A549 (cell line): ENCODE data around the gene SPOCK2. TPM values are rescaled to one million over a fixed set of nuclear protein-coding genes. Genes with fewer than 3 reads are reported as not detected.

ENCODE experiments used
- ATAC-seq, 2 experiments: fragments of 200-7000 bp in 1 of 2; fragments of >200 bp in 1 of 2; cut with Nextera tagmentation in 1 of 2; cut with Tn5 transposase in 1 of 2; 3 replicates each; pipeline versions ENCODE4 v1.8.0 to v1.9.1; 2018 to 2020; ENCODE audit warnings: mild to moderate bottlenecking in 1 of 2, moderate library complexity in 1 of 2
- CTCF ChIA-PET: fragments of 300-600 bp; sonication (Branson Sonifier 250); formaldehyde crosslinking; extraction: SDS; loops from one replicate; lab custom pipeline; 2021; ENCODE audit warnings: antibody characterized with exemption, inconsistent platforms; lab: Yijun Ruan, JAX
- POLR2A ChIA-PET: fragments of 350-600 bp; formaldehyde crosslinking; extraction: SDS; loops from one replicate; lab custom pipeline; 2021; ENCODE audit warnings: antibody characterized with exemption, inconsistent platforms; lab: Yijun Ruan, JAX
- DNase-seq, 2 experiments: peaks; one replicate each; pipeline versions ENCODE4 v3.0.0 to v3.0.0-alpha.2; 2011 to 2016; ENCODE audit warnings: low read depth in 1 of 2, low spot score in 1 of 2
- FAIRE-seq: peaks from 2 replicates; lab custom pipeline; 2011; peaks lifted over from hg19 to GRCh38; lab: Jason Lieb, UNC
- H3K27ac ChIP-seq, 2 experiments: fragments of >200 bp; sonication (Bioruptor Twin); formaldehyde crosslinking; 3 replicates each; pipeline ENCODE4 v1.5.1; 2016 to 2017
- H3K4me1 ChIP-seq: fragments of >200 bp; sonication (Bioruptor Twin); formaldehyde crosslinking; 3 replicates; pipeline ENCODE4 v1.6.1; 2016
- H3K4me2 ChIP-seq: fragments of >200 bp; sonication (Bioruptor Twin); formaldehyde crosslinking; 3 replicates; pipeline ENCODE4 v1.6.1; 2016
- H3K4me3 ChIP-seq: fragments of >200 bp; sonication (Bioruptor Twin); formaldehyde crosslinking; 3 replicates; pipeline ENCODE4 v1.5.1; 2016
- H3K9me3 ChIP-seq: fragments of >200 bp; sonication (Bioruptor Twin); formaldehyde crosslinking; 3 replicates; pipeline ENCODE4 v1.6.1; 2016
- ATOH8 ChIP-seq: fragments of 250-450 bp; sonication (Bioruptor Pico); IDR thresholded peaks from 2 replicates; pipeline ENCODE4 v1.5.0; 2020; ENCODE audit warnings: low read depth, mild to moderate bottlenecking, moderate library complexity
- CBX8 ChIP-seq: fragments of 200-600 bp; sonication (generic); IDR thresholded peaks from 2 replicates; pipeline ENCODE4 v1.6.1; 2016
- CEBPB ChIP-seq, 2 experiments: fragments of >200 bp in 1 of 2; sonication (Bioruptor Twin) in 1 of 2; formaldehyde crosslinking in 1 of 2; IDR thresholded peaks; 2 replicates each; pipeline ENCODE4 v1.6.1; 2012 to 2016
- CHD2 ChIP-seq: fragments of 150-350 bp; IDR thresholded peaks from 2 replicates; pipeline ENCODE4 v1.6.1; 2014; ENCODE audit warnings: low read length; ENCODE audit not compliant: partially characterized antibody
- CHD4 ChIP-seq: fragments of 200-600 bp; sonication (generic); IDR thresholded peaks from 2 replicates; pipeline ENCODE4 v1.6.1; 2016; ENCODE audit warnings: antibody characterized with exemption, mild to moderate bottlenecking, borderline replicate concordance
- CTCF ChIP-seq: fragments of >200 bp; sonication (Bioruptor Twin); formaldehyde crosslinking; IDR thresholded peaks from 3 replicates; pipeline ENCODE4 v1.5.1; 2016
- E2F6 ChIP-seq: IDR thresholded peaks from 2 replicates; pipeline ENCODE4 v1.6.1; 2012; ENCODE audit warnings: low read depth, borderline replicate concordance
- EP300 ChIP-seq, 2 experiments: fragments of >200 bp; sonication (Bioruptor Twin); formaldehyde crosslinking; IDR thresholded peaks; 2 replicates in 1 of 2; 3 replicates in 1 of 2; pipeline ENCODE4 v1.6.1; 2016 to 2017
- FOSB ChIP-seq: fragments of 250-450 bp; sonication (Bioruptor Pico); IDR thresholded peaks from 2 replicates; pipeline ENCODE4 v1.5.0; 2020; ENCODE audit warnings: mild to moderate bottlenecking, moderate library complexity
- JUN ChIP-seq, 2 experiments: fragments of >200 bp; sonication (Bioruptor Twin); formaldehyde crosslinking; IDR thresholded peaks; 2 replicates in 1 of 2; 3 replicates in 1 of 2; pipeline ENCODE4 v1.6.1; 2016 to 2017
- JUNB ChIP-seq: fragments of >200 bp; sonication (Bioruptor Twin); formaldehyde crosslinking; IDR thresholded peaks from 2 replicates; pipeline ENCODE4 v1.6.1; 2016
- KDM5A ChIP-seq: fragments of 200-600 bp; sonication (generic); IDR thresholded peaks from 2 replicates; pipeline ENCODE4 v1.6.1; 2016; ENCODE audit warnings: antibody characterized with exemption, mild to moderate bottlenecking
- MAX ChIP-seq: IDR thresholded peaks from 2 replicates; pipeline ENCODE4 v1.6.1; 2012
- MYC ChIP-seq: IDR thresholded peaks from 2 replicates; pipeline ENCODE4 v1.6.1; 2012; ENCODE audit warnings: mild to moderate bottlenecking, inconsistent platforms, low read length, improper control_type of control experiment, borderline replicate concordance
- NR3C1 ChIP-seq: fragments of >200 bp; sonication (Bioruptor Twin); formaldehyde crosslinking; IDR thresholded peaks from 3 replicates; pipeline ENCODE4 v1.6.1; 2017
- POLR2A ChIP-seq: IDR thresholded peaks from 2 replicates; pipeline ENCODE4 v1.6.1; 2012; ENCODE audit warnings: mild to moderate bottlenecking, low read length
- POLR2AphosphoS2 ChIP-seq: conservative IDR thresholded peaks from 2 replicates; pipeline ENCODE4 v1.6.1; 2012; ENCODE audit warnings: low read length, improper control_type of control experiment, inconsistent platforms
- RARB ChIP-seq: fragments of 250-450 bp; sonication (Bioruptor Pico); IDR thresholded peaks from 2 replicates; pipeline ENCODE4 v1.8.0; 2021; ENCODE audit warnings: mild to moderate bottlenecking, moderate library complexity
- TP53 ChIP-seq: fragments of 250-450 bp; sonication (Bioruptor Pico); IDR thresholded peaks from 2 replicates; pipeline ENCODE4 v1.5.0; 2021; ENCODE audit warnings: mild to moderate bottlenecking, moderate library complexity
- ZFP36 ChIP-seq: fragments of 450-650 bp; IDR thresholded peaks from 2 replicates; pipeline ENCODE4 v1.6.1; 2014; ENCODE audit warnings: borderline replicate concordance; ENCODE audit not compliant: partially characterized antibody
- WGBS: methylation state at CpG from one replicate; pipeline ENCODE4 v1.1.6; 2017; ENCODE audit errors: missing lambda C conversion rate; 5-methylcytosine and 5-hydroxymethylcytosine counted together
- polyA plus RNA-seq, 4 experiments: library from polyadenylated mRNA; depleted of rRNA in 3 of 4; stranded (reverse); fragments of >200 nt; fragmentation: RNase III in 1 of 4; extraction: RNeasy Plus Mini Kit Qiagen cat#74134 plus additional on column Dnase treatment in 1 of 4; gene quantifications; 2 replicates in 3 of 4; 3 replicates in 1 of 4; pipeline ENCODE4 v1.2.3, GENCODE V29; 2011 to 2017

SPOCK2 gene
- polyA plus RNA-seq, 2 of the 4 experiments (the other 2 are of a cell fraction) = 0.52 to 0.67 TPM

GRCh38 chr10:72058989-72059842 lies 29.1 kb downstream of the SPOCK2 start:
- TF ChIP-seq MYC (no peak), RARB (no peak), POLR2A (no peak), CHD4 (no peak), CHD2 (no peak), NR3C1 (no peak), JUNB (no peak), POLR2AphosphoS2 (no peak), MAX (no peak), CEBPB (IDR thresholded peaks at IDR 0.05) (no peak)
- TF ChIP-seq, all 56 proteins: peak for 0
- no peaks in the 10 kb centered on the region for H3K9me3 ChIP-seq
- no peak overlapping the region for H3K4me3 ChIP-seq
- H3K4me1 ChIP-seq = peaks cover 10% of the 10 kb centered on the region; the same call in 2 of the 3 replicates
- ChIA-PET CTCF (interaction anchor here (0.6 to 4.4 kb wide), 9 partner anchors 10 to 279 kb away, joined by 3 to 44 read pairs (median 4); no protein-coding TSS in a partner anchor), POLR2A (no interaction called here)
- DNase-seq = no peak
- ATAC-seq = no peak
- 65% methylated on average over 20 of the region's 21 CpGs for WGBS
- no peak for FAIRE-seq
- no peak overlapping the region for H3K4me2 ChIP-seq
- 0 out of 6 replicates have a peak overlapping the region, but pooled peaks of 1 of the 2 experiments have one; percentile 10 for H3K27ac ChIP-seq

GRCh38 chr10:72058347-72058898 lies 29.9 kb downstream of the SPOCK2 start:
- FAIRE-seq = no peak

More at GRCh38 chr10:72058347-72058898, 29.9 kb downstream of the SPOCK2 start:
- no peak overlapping the region for H3K4me3 ChIP-seq
- POLR2A ChIA-PET = no interaction called here
- no peak overlapping the region for H3K4me2 ChIP-seq
- H3K9me3 ChIP-seq = no peaks in the 10 kb centered on the region
- TF ChIP-seq KDM5A = no peak
- TF ChIP-seq FOSB (CRISPR knock-in tag) = no peak
- TF ChIP-seq EP300 (IDR thresholded peaks at IDR 0.05) = no peak
- no peak for TF ChIP-seq POLR2A
- TF ChIP-seq NR3C1 = no peak
- TF ChIP-seq ZFP36 = no peak
- no peak for TF ChIP-seq JUN (IDR thresholded peaks at IDR 0.05)
- TF ChIP-seq CBX8 = no peak
- TF ChIP-seq CTCF = no peak
- TF ChIP-seq E2F6 = no peak
- TF ChIP-seq ATOH8 = no peak
- TF ChIP-seq TP53 = no peak
- no peak for TF ChIP-seq MAX
- TF ChIP-seq, all 56 proteins: peak for 0
- ATAC-seq = no peak
- Histone ChIP-seq H3K27ac (no peak overlapping the region), H3K4me1 (peaks cover 2% of the 10 kb centered on the region; the same call in 2 of the 3 replicates)
- 88% methylated on average over 12 of the region's 12 CpGs for WGBS
- CTCF ChIA-PET = interaction anchor here (1.0 to 4.4 kb wide), 5 partner anchors 10 to 976 kb away, joined by 3 to 44 read pairs (median 4); no protein-coding TSS in a partner anchor
- no peak for DNase-seq
